HepG2 (cell line): ENCODE results near the gene P2RY2. TPM values are rescaled to one million over a fixed set of nuclear protein-coding genes. Genes with fewer than 3 reads are reported as not detected.

Experiments used
- ATAC-seq: fragments of 200-7000 bp; cut with Tn5 transposase; 3 replicates; pipeline ENCODE4 v1.9.1; 2020; ENCODE audit warnings: mild to moderate bottlenecking, moderate library complexity
- BruUV-seq: library from RNA; stranded (reverse); fragments of 400-500 nt; replicated peaks from 2 replicates; lab custom pipeline; 2021; lab: Mats Ljungman, UMichigan
- CTCF ChIA-PET: fragments of 300-600 bp; formaldehyde crosslinking; extraction: SDS; loops from one replicate; lab custom pipeline; 2021; ENCODE audit warnings: low total read pairs, inconsistent platforms, low intra/inter-chr PET ratio; lab: Yijun Ruan, JAX
- POLR2A ChIA-PET: fragments of 350-600 bp; sonication (Branson Sonifier 250); formaldehyde crosslinking; loops from one replicate; lab custom pipeline; 2020; ENCODE audit warnings: antibody characterized with exemption, inconsistent platforms; lab: Yijun Ruan, JAX
- DNase-seq: peaks from one replicate; pipeline ENCODE4 v3.0.0-alpha.2; 2015; ENCODE audit warnings: low spot score
- FAIRE-seq: peaks from 3 replicates; lab custom pipeline; 2011; peaks lifted over from hg19 to GRCh38; lab: Jason Lieb, UNC
- H2AFZ ChIP-seq: one replicate; pipeline ENCODE4 v1.6.1; 2011; ENCODE audit warnings: low read length, inconsistent platforms
- H3K27ac ChIP-seq: fragments of 300-600 bp; 3 replicates; pipeline ENCODE4 v1.8.0; 2011; ENCODE audit warnings: mixed run types, mild to moderate bottlenecking, mixed read lengths, low read length, inconsistent platforms; ENCODE audit not compliant: insufficient read depth; ENCODE audit errors: extremely low read length
- H3K27me3 ChIP-seq, 2 experiments: fragments of 200-600 bp in 1 of 2; 2 replicates in 1 of 2; 3 replicates in 1 of 2; pipeline versions ENCODE4 v1.6.0 to v1.8.0; 2011; ENCODE audit warnings: low read length in 2 of 2, mild to moderate bottlenecking in 2 of 2, moderate library complexity in 2 of 2, inconsistent platforms in 1 of 2; ENCODE audit not compliant: insufficient read depth in 2 of 2, control insufficient read depth in 1 of 2
- H3K36me3 ChIP-seq, 2 experiments: fragments of 200-600 bp in 1 of 2; replicated peaks in 1 of 2; 2 replicates in 1 of 2; 3 replicates in 1 of 2; pipeline versions ENCODE4 v1.5.1 to v1.8.0; 2011; ENCODE audit warnings: low read length in 2 of 2, inconsistent platforms in 1 of 2; ENCODE audit not compliant: insufficient read depth in 2 of 2, control insufficient read depth in 1 of 2
- H3K4me1 ChIP-seq: 2 replicates; pipeline ENCODE4 v1.5.1; 2012; ENCODE audit warnings: low read length, inconsistent platforms; ENCODE audit not compliant: insufficient read depth
- H3K4me2 ChIP-seq: 2 replicates; pipeline ENCODE4 v1.6.0; 2011; ENCODE audit warnings: low read depth, low read length, inconsistent platforms
- H3K4me3 ChIP-seq, 3 experiments: fragments of 200-600 bp in 1 of 3; sonication (generic), shearing (Covaris generic) in 1 of 3; replicated peaks in 1 of 3; 2 replicates each; pipeline ENCODE4 v1.5.1; 2011 to 2016; ENCODE audit warnings: low read length in 3 of 3, inconsistent platforms in 2 of 3, low read depth in 2 of 3, mild to moderate bottlenecking in 2 of 3, control low read depth in 1 of 3, mixed read lengths in 1 of 3; ENCODE audit not compliant: insufficient read depth in 1 of 3
- H3K79me2 ChIP-seq: one replicate; pipeline ENCODE4 v1.6.1; 2011; ENCODE audit warnings: low read length, inconsistent platforms; ENCODE audit not compliant: insufficient read depth
- H3K9ac ChIP-seq: 2 replicates; pipeline ENCODE4 v1.6.0; 2011; ENCODE audit warnings: mild to moderate bottlenecking, low read depth, low read length, inconsistent platforms; ENCODE audit not compliant: insufficient read depth
- H3K9me3 ChIP-seq: 2 replicates; pipeline ENCODE4 v1.5.1; 2012; ENCODE audit warnings: mild to moderate bottlenecking, low read length
- H4K20me1 ChIP-seq: 2 replicates; pipeline ENCODE4 v1.6.0; 2011; ENCODE audit warnings: inconsistent platforms, mild to moderate bottlenecking, low read length, moderate library complexity; ENCODE audit not compliant: insufficient read depth
- CTCF ChIP-seq: sonication (generic); formaldehyde crosslinking; IDR thresholded peaks from 2 replicates; pipeline ENCODE4 v1.5.0; 2020; ENCODE audit warnings: mild to moderate bottlenecking, missing genetic modification reagents, moderate library complexity
- FOXO1 ChIP-seq: sonication (generic); formaldehyde crosslinking; IDR thresholded peaks from 2 replicates; pipeline ENCODE4 v1.4.0; 2020; ENCODE audit warnings: missing genetic modification reagents
- HNF4A ChIP-seq: sonication (generic); formaldehyde crosslinking; IDR thresholded peaks from 2 replicates; pipeline ENCODE4 v1.4.0; 2020; ENCODE audit warnings: missing genetic modification reagents
- IKZF5 ChIP-seq: IDR thresholded peaks from 2 replicates; pipeline ENCODE4 v1.6.1; 2018; ENCODE audit warnings: missing genetic modification reagents, mild to moderate bottlenecking, missing compliant biosample characterization
- JUND ChIP-seq: sonication (generic); formaldehyde crosslinking; IDR thresholded peaks from 2 replicates; pipeline ENCODE4 v1.8.0; 2022; ENCODE audit warnings: mild to moderate bottlenecking, missing genetic modification reagents
- NFE2L1 ChIP-seq: sonication (generic); formaldehyde crosslinking; IDR thresholded peaks from 2 replicates; pipeline ENCODE4 v1.4.0; 2020; ENCODE audit warnings: missing genetic modification reagents, mild to moderate bottlenecking, borderline replicate concordance
- PBX2 ChIP-seq: IDR thresholded peaks from 2 replicates; pipeline ENCODE4 v1.6.1; 2016; ENCODE audit warnings: control low read depth
- PCBP2 ChIP-seq: fragments of 200-400 bp; formaldehyde crosslinking; optimal IDR thresholded peaks from 2 replicates; pipeline ENCODE3; 2018; ENCODE audit warnings: low read length, low read depth; ENCODE audit not compliant: poor library complexity, severe bottlenecking
- RAD51 ChIP-seq: fragments of 450-650 bp; IDR thresholded peaks from 2 replicates; pipeline ENCODE4 v1.6.1; 2016; ENCODE audit warnings: borderline replicate concordance
- TRIM24 ChIP-seq: sonication (generic); formaldehyde crosslinking; IDR thresholded peaks from 2 replicates; pipeline ENCODE4 v1.8.0; 2022; ENCODE audit warnings: mild to moderate bottlenecking, missing genetic modification reagents
- USF2 ChIP-seq, 2 experiments: sonication (generic) in 1 of 2; formaldehyde crosslinking in 1 of 2; IDR thresholded peaks; 2 replicates each; pipeline versions ENCODE4 v1.5.1 to v1.6.1; 2011 to 2020; ENCODE audit warnings: borderline replicate concordance in 1 of 2, low read depth in 1 of 2, low read length in 1 of 2, mild to moderate bottlenecking in 1 of 2, missing genetic modification reagents in 1 of 2, moderate library complexity in 1 of 2
- ZBTB46 ChIP-seq: sonication (generic); formaldehyde crosslinking; IDR thresholded peaks from 2 replicates; pipeline ENCODE4 v1.4.0; 2020; ENCODE audit warnings: mild to moderate bottlenecking, missing genetic modification reagents, borderline replicate concordance
- ZFP41 ChIP-seq: sonication (generic); formaldehyde crosslinking; IDR thresholded peaks from 2 replicates; pipeline ENCODE4 v1.4.0; 2020; ENCODE audit warnings: mild to moderate bottlenecking, missing genetic modification reagents, borderline replicate concordance
- ZFY ChIP-seq: sonication (generic); formaldehyde crosslinking; IDR thresholded peaks from 2 replicates; pipeline ENCODE4 v1.4.0; 2020; ENCODE audit warnings: missing genetic modification reagents
- WGBS: methylation state at CpG from one replicate; pipeline ENCODE4 v1.1.6; 2017; ENCODE audit warnings: low lambda C conversion rate; 5-methylcytosine and 5-hydroxymethylcytosine counted together
- in situ Hi-C: cut with HindIII; loops from 2 replicates; pipeline ENCODE4 v1.10.0; 2017; ENCODE audit warnings: low pct_unique_long_range_greater_than_20kb; ENCODE audit not compliant: extremely low pct_ligation_motif_present
- intact Hi-C: fragments of 100-400 bp; cut with micrococcal nuclease; formaldehyde crosslinking; loops from one replicate; pipeline ENCODE4 v1.10.0; 2022; ENCODE audit not compliant: unreplicated experiment
- polyA plus RNA-seq, 8 experiments: library from polyadenylated mRNA; depleted of rRNA in 3 of 8; stranded (reverse) in 7 of 8; unstranded in 1 of 8; fragments of >200 nt; fragmentation: Illumina TruSeq in 4 of 8; extraction: Trizol in 4 of 8; gene quantifications; 2 replicates each; pipeline versions ENCODE4 v1.2.1 to v1.2.3, GENCODE V29; 2011 to 2016; ENCODE audit warnings: low read depth in 4 of 8, missing spikeins in 1 of 8, mixed read lengths in 1 of 8; ENCODE audit not compliant: insufficient read depth in 1 of 8
- total RNA-seq, 5 experiments: library from RNA; depleted of rRNA; stranded (reverse); fragments of >200 nt; fragmentation: Illumina TruSeq; extraction: Trizol; gene quantifications; 2 replicates each; pipeline ENCODE4 v1.2.3, GENCODE V29; 2016; ENCODE audit warnings: low read depth in 1 of 5

The P2RY2 gene
- total and polyA plus RNA-seq, 2 of the 13 experiments (the other 11 are each of a cell fraction or from before 2014, with no cell fraction given) = 0.95 to 3.1 TPM

GRCh38 chr11:73178681-73179080 is 39.4 kb upstream of the P2RY2 start (continued):
- TF ChIP-seq HNF4A = no peak

- no peaks in the 10 kb centered on the region for H3K79me2 ChIP-seq
- intact Hi-C loops = no loop called here
- H3K9me3 ChIP-seq = no peaks in the 10 kb centered on the region
- no peak overlapping the region for H3K4me3 ChIP-seq
- peak; percentile 47 for DNase-seq
- H3K36me3 ChIP-seq = no peaks in the 10 kb centered on the region
- ATAC-seq = peak; percentile 56
- H4K20me1 ChIP-seq = no peaks in the 10 kb centered on the region
- ChIA-PET POLR2A (interaction anchor here (1.0 to 1.5 kb wide), 3 partner anchors 9 to 40 kb away, joined by 3 to 6 read pairs (median 6); partner anchors contain the start of gene FCHSD2), CTCF (interaction anchor here (1.2 to 1.3 kb wide), 2 partner anchors 54 to 60 kb away, joined by 3 read pairs; no protein-coding TSS in a partner anchor)
- peak; percentile 87 for FAIRE-seq
- no TSS peak for BruUV-seq
- 0% methylated on average over 3 of the region's 3 CpGs for WGBS
- in situ Hi-C loops = no loop called here
- H2AFZ ChIP-seq = no peak overlapping the region
- peak overlapping the region; percentile 64 for H3K4me2 ChIP-seq
- peaks cover 26% of the 10 kb centered on the region for H3K4me1 ChIP-seq
- H3K27ac ChIP-seq = no peak overlapping the region
- peaks cover 0 to 7% of the 10 kb centered on the region in 2 experiments; a peak in 2 of 5 replicates for H3K27me3 ChIP-seq
- no peak overlapping the region for H3K9ac ChIP-seq
- TF ChIP-seq PBX2 (CRISPR knock-in tag) = no peak
- TF ChIP-seq ZBTB46 (CRISPR knock-in tag) = no peak
- no peak for TF ChIP-seq JUND
- peak; percentile 69 for TF ChIP-seq CTCF (CRISPR knock-in tag)
- 0 out of 2 replicates have a peak, but pooled peaks have one; percentile 38 for TF ChIP-seq IKZF5
- no peak for TF ChIP-seq PCBP2
- TF ChIP-seq FOXO1 (CRISPR knock-in tag) = no peak
- TF ChIP-seq NFE2L1 = no peak
- TF ChIP-seq ZFY (CRISPR knock-in tag) = no peak
- TF ChIP-seq TRIM24 (CRISPR knock-in tag) = no peak
- TF ChIP-seq RAD51 = no peak
- TF ChIP-seq USF2 (IDR thresholded peaks at IDR 0.05; ENCODE audit: low read depth, low read length) = no peak
- TF ChIP-seq USF2 (CRISPR knock-in tag; IDR thresholded peaks at IDR 0.05; ENCODE audit: borderline replicate concordance) = no peak
- TF ChIP-seq ZFP41 (CRISPR knock-in tag) = no peak
Observed at GRCh38 chr11:73182824-73183321, 35.2 kb upstream of the P2RY2 start.
